MM.1S (cell line): Measurements from ENCODE around the gene MED27.

Experiments
- EZH2 ChIP-seq: fragments of 300-600 bp; sonication (generic); optimal IDR thresholded peaks from 2 replicates; pipeline ENCODE3; 2017; ENCODE audit warnings: low read depth, mild to moderate bottlenecking, antibody characterized with exemption, low read length, mixed read lengths
- EZH2phosphoT487 ChIP-seq: fragments of 300-600 bp; sonication (generic); IDR thresholded peaks from 2 replicates; pipeline ENCODE4 v1.6.1; 2018; ENCODE audit warnings: antibody characterized with exemption, low read length
- TF ChIP-seq, protein P1 (sequence below): fragments of 300-600 bp; sonication (generic); IDR thresholded peaks from 2 replicates; pipeline ENCODE4 v1.5.1; 2016; ENCODE audit warnings: antibody characterized with exemption, low read length, mixed read lengths

DNA sequence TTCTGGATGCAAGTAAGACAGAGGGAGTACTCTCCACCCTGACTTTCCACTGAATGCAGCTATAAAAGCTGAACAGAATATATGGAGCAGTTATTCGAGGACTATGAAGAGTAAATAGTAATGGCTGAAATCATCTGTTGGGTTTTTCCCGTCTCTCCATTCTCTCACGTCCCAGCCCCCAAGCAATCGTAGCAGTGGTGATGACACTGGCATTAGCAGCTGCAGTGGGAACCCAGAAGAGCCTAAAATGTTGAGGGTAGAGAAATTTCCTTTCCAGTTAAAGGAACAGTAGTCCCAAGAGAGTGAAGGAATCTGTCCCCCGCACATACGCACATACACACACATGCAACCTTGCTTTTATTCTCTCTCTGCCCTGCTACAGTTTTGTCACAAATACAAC is 33.2 kb downstream of the MED27 start:
- TF ChIP-seq, protein P1, sequence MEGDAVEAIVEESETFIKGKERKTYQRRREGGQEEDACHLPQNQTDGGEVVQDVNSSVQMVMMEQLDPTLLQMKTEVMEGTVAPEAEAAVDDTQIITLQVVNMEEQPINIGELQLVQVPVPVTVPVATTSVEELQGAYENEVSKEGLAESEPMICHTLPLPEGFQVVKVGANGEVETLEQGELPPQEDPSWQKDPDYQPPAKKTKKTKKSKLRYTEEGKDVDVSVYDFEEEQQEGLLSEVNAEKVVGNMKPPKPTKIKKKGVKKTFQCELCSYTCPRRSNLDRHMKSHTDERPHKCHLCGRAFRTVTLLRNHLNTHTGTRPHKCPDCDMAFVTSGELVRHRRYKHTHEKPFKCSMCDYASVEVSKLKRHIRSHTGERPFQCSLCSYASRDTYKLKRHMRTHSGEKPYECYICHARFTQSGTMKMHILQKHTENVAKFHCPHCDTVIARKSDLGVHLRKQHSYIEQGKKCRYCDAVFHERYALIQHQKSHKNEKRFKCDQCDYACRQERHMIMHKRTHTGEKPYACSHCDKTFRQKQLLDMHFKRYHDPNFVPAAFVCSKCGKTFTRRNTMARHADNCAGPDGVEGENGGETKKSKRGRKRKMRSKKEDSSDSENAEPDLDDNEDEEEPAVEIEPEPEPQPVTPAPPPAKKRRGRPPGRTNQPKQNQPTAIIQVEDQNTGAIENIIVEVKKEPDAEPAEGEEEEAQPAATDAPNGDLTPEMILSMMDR = no peak
- TF ChIP-seq EZH2 (no peak), EZH2phosphoT487 (no peak)
